Rectal smooth muscle tissue (tissue), 1 donor: ENCODE measurements around the gene CPB1.

ENCODE experiments used
- H3K27ac ChIP-seq: one replicate; pipeline ENCODE4 v1.7.0; 2013; ENCODE audit warnings: low read depth, low read length, inconsistent platforms
- H3K27me3 ChIP-seq: one replicate; pipeline ENCODE4 v1.7.0; 2013; ENCODE audit warnings: low read length; ENCODE audit not compliant: control insufficient read depth, insufficient read depth
- H3K36me3 ChIP-seq: one replicate; pipeline ENCODE4 v1.7.0; 2013; ENCODE audit warnings: low read length; ENCODE audit not compliant: control insufficient read depth, insufficient read depth
- H3K4me1 ChIP-seq: one replicate; pipeline ENCODE4 v1.7.0; 2013; ENCODE audit warnings: low read length; ENCODE audit not compliant: control insufficient read depth, insufficient read depth
- H3K4me3 ChIP-seq: one replicate; pipeline ENCODE4 v1.7.0; 2013; ENCODE audit warnings: low read length
- H3K9ac ChIP-seq: one replicate; pipeline ENCODE4 v1.7.0; 2013; ENCODE audit warnings: low read length

The CPB1 gene

GRCh38 chr3:148845756-148846395 lies 18.3 kb downstream of the CPB1 start:
- Histone ChIP-seq H3K9ac (no peak overlapping the region), H3K27ac (no peak overlapping the region), H3K36me3 (no peaks in the 10 kb centered on the region), H3K27me3 (no peaks in the 10 kb centered on the region), H3K4me1 (no peaks in the 10 kb centered on the region), H3K4me3 (no peak overlapping the region)

GRCh38 chr3:148847351-148847750 lies 19.7 kb downstream of the CPB1 start:
- Histone ChIP-seq H3K9ac (no peak overlapping the region), H3K4me3 (no peak overlapping the region), H3K27ac (no peak overlapping the region), H3K36me3 (no peaks in the 10 kb centered on the region), H3K27me3 (no peaks in the 10 kb centered on the region), H3K4me1 (no peaks in the 10 kb centered on the region)

- no peak overlapping the region for H3K9ac ChIP-seq
- H3K27ac ChIP-seq, result no peak overlapping the region
- H3K4me1 ChIP-seq, result no peaks in the 10 kb centered on the region
- H3K36me3 ChIP-seq, result no peaks in the 10 kb centered on the region
- H3K27me3 ChIP-seq, result no peaks in the 10 kb centered on the region
- no peak overlapping the region for H3K4me3 ChIP-seq
Observed at GRCh38 chr3:148848410-148848809, 20.8 kb downstream of the CPB1 start.

- Histone ChIP-seq H3K27ac (no peak overlapping the region), H3K4me1 (no peaks in the 10 kb centered on the region), H3K27me3 (no peaks in the 10 kb centered on the region)
Observed at GRCh38 chr3:148852271-148852992, 24.8 kb downstream of the CPB1 start.

GRCh38 chr3:148853076-148853475 lies 25.5 kb downstream of the CPB1 start:
- Histone ChIP-seq H3K27ac (no peak overlapping the region), H3K4me1 (no peaks in the 10 kb centered on the region), H3K9ac (no peak overlapping the region), H3K36me3 (no peaks in the 10 kb centered on the region), H3K27me3 (no peaks in the 10 kb centered on the region), H3K4me3 (no peak overlapping the region)

More at GRCh38 chr3:148852271-148852992, 24.8 kb downstream of the CPB1 start:
- Histone ChIP-seq H3K36me3 (no peaks in the 10 kb centered on the region), H3K9ac (no peak overlapping the region), H3K4me3 (no peak overlapping the region)

GRCh38 chr3:148854061-148854460 lies 26.4 kb downstream of the CPB1 start:
- H3K9ac ChIP-seq, result no peak overlapping the region
- no peak overlapping the region for H3K4me3 ChIP-seq
- H3K36me3 ChIP-seq, result no peaks in the 10 kb centered on the region
- no peaks in the 10 kb centered on the region for H3K27me3 ChIP-seq
- H3K4me1 ChIP-seq, result no peaks in the 10 kb centered on the region
- H3K27ac ChIP-seq, result no peak overlapping the region

GRCh38 chr3:148856384-148856783 lies 28.8 kb downstream of the CPB1 start:
- no peaks in the 10 kb centered on the region for H3K27me3 ChIP-seq
- H3K4me3 ChIP-seq, result no peak overlapping the region
- no peak overlapping the region for H3K27ac ChIP-seq
- no peaks in the 10 kb centered on the region for H3K36me3 ChIP-seq
- H3K4me1 ChIP-seq, result no peaks in the 10 kb centered on the region
- no peak overlapping the region for H3K9ac ChIP-seq

GRCh38 chr3:148857316-148857715 lies 29.7 kb downstream of the CPB1 start:
- no peaks in the 10 kb centered on the region for H3K36me3 ChIP-seq
- no peaks in the 10 kb centered on the region for H3K27me3 ChIP-seq
- H3K9ac ChIP-seq, result no peak overlapping the region
- no peak overlapping the region for H3K4me3 ChIP-seq
- no peak overlapping the region for H3K27ac ChIP-seq
- H3K4me1 ChIP-seq, result no peaks in the 10 kb centered on the region

- H3K4me3 ChIP-seq, result no peak overlapping the region
- H3K4me1 ChIP-seq, result no peaks in the 10 kb centered on the region
- no peak overlapping the region for H3K9ac ChIP-seq
- no peak overlapping the region for H3K27ac ChIP-seq
- no peaks in the 10 kb centered on the region for H3K36me3 ChIP-seq
- no peaks in the 10 kb centered on the region for H3K27me3 ChIP-seq
Observed at GRCh38 chr3:148861277-148861869, 33.8 kb downstream of the CPB1 start.

- Histone ChIP-seq H3K9ac (no peak overlapping the region), H3K27ac (no peak overlapping the region), H3K4me1 (no peaks in the 10 kb centered on the region), H3K36me3 (no peaks in the 10 kb centered on the region), H3K4me3 (no peak overlapping the region), H3K27me3 (no peaks in the 10 kb centered on the region)
Observed at GRCh38 chr3:148863297-148863696, 35.7 kb downstream of the CPB1 start.

- H3K4me3 ChIP-seq, result no peak overlapping the region
Observed at GRCh38 chr3:148863814-148864213, 36.2 kb downstream of the CPB1 start.

GRCh38 chr3:148865049-148865448 lies 37.4 kb downstream of the CPB1 start, which contains the start of gene CPA3:
TSS of gene CPA3 (plus strand) at chr3:148865296. CDS start at chr3:148865308, 12 bp downstream.
- Histone ChIP-seq H3K4me1 (no peaks in the 10 kb centered on the region), H3K36me3 (no peaks in the 10 kb centered on the region), H3K4me3 (no peak within 1 kb of the TSS), H3K9ac (no peak within 1 kb of the TSS), H3K27me3 (no peaks in the 10 kb centered on the region), H3K27ac (no peak within 1 kb of the TSS)

More at GRCh38 chr3:148863814-148864213, 36.2 kb downstream of the CPB1 start:
- Histone ChIP-seq H3K36me3 (no peaks in the 10 kb centered on the region), H3K9ac (no peak overlapping the region), H3K4me1 (no peaks in the 10 kb centered on the region), H3K27me3 (no peaks in the 10 kb centered on the region), H3K27ac (no peak overlapping the region)
